22Rv1 (cell line): ENCODE measurements around the gene MAPK13.
A peak's percentile ranks its signal among the peaks of the same experiment; 100 is the strongest.

Source experiments
- H3K27ac ChIP-seq: fragments of 450-650 bp; 2 replicates; pipeline ENCODE4 v1.5.1; 2017
- ZFX ChIP-seq: fragments of 450-650 bp; IDR thresholded peaks from 2 replicates; pipeline ENCODE4 v1.6.1; 2017; ENCODE audit warnings: antibody characterized with exemption, borderline replicate concordance
- TF ChIP-seq, protein P1 (sequence below): fragments of 450-650 bp; IDR thresholded peaks from 2 replicates; pipeline ENCODE4 v1.5.1; 2017; ENCODE audit warnings: mild to moderate bottlenecking

MAPK13 gene

DNA sequence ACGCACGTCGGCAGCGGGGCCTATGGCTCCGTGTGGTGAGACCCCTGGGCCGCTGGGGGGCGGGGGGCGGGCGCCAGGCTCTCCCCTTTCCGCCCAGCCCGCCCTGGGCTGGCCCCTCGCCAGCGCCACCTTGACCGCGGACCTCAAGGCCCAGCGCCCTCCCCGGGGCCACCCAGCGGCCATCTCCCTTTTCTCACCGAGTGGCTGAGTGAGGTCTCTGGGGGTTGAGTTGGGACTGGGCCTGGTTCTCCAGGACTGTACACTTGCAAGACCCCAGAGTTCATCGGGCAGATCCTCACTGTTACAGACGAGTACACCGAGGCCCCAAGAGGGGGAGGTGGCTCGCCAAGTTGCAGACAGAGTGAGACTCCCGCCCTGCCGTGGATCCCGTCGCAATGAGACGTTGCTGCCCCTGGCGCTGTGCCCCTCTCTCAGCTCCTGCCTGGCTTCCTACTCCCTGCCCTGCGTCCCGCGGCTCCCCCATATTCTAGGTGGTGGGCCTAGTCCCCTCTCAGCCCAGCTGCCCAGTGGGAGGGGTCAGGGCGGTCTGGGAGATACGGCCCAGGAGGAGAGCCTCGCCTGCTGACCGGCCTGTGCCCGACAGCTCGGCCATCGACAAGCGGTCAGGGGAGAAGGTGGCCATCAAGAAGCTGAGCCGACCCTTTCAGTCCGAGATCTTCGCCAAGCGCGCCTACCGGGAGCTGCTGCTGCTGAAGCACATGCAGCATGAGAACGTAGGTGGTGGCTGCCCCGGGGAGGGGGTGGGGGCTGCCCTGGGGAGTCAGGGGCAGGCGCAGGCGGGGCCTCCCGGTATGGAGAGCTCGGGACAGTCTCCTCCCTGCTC lies 576 bp downstream of the MAPK13 start:
- TF ChIP-seq, protein P1, sequence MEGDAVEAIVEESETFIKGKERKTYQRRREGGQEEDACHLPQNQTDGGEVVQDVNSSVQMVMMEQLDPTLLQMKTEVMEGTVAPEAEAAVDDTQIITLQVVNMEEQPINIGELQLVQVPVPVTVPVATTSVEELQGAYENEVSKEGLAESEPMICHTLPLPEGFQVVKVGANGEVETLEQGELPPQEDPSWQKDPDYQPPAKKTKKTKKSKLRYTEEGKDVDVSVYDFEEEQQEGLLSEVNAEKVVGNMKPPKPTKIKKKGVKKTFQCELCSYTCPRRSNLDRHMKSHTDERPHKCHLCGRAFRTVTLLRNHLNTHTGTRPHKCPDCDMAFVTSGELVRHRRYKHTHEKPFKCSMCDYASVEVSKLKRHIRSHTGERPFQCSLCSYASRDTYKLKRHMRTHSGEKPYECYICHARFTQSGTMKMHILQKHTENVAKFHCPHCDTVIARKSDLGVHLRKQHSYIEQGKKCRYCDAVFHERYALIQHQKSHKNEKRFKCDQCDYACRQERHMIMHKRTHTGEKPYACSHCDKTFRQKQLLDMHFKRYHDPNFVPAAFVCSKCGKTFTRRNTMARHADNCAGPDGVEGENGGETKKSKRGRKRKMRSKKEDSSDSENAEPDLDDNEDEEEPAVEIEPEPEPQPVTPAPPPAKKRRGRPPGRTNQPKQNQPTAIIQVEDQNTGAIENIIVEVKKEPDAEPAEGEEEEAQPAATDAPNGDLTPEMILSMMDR, result peak; percentile 23
- TF ChIP-seq ZFX, result no peak
- H3K27ac ChIP-seq, result peak overlapping the region; percentile 64

DNA sequence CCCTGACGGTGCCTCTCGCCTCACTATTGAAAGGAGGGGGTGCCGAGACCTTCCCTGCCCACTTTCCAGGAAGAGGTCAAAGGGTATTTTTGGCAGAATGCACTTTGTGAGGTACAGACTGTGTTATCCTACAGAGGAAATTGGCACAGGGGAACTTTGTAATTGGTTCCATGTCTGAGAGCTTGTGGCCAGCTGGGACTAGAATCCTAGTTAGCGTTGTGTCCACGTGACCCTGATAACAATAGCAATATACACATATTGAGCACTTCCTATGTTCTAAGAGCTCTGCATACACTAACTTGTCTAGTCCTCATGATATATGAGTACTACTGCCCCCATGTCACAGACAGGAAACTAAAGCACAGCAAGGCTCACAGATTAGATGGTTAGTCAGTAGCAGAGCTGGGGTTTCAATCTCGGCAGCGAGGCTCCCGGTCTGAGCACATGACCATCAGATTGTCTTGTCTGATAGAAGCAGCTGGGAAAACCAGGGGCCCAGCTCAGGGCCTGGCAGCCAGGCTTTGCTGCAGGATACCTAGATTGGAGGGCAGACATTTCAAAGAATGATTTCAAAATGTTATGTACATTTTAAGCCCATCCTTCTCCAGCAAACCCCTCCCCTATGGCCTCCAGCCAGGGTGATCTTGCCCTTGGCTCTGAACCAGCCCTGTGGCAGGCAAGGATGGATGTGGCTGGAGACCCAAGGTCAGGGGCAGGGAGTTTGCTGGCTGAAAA lies 1.4 kb downstream of the MAPK13 start:
- no peak for TF ChIP-seq ZFX
- TF ChIP-seq, protein P1, result no peak
- H3K27ac ChIP-seq, result peak overlapping the region; percentile 64

DNA sequence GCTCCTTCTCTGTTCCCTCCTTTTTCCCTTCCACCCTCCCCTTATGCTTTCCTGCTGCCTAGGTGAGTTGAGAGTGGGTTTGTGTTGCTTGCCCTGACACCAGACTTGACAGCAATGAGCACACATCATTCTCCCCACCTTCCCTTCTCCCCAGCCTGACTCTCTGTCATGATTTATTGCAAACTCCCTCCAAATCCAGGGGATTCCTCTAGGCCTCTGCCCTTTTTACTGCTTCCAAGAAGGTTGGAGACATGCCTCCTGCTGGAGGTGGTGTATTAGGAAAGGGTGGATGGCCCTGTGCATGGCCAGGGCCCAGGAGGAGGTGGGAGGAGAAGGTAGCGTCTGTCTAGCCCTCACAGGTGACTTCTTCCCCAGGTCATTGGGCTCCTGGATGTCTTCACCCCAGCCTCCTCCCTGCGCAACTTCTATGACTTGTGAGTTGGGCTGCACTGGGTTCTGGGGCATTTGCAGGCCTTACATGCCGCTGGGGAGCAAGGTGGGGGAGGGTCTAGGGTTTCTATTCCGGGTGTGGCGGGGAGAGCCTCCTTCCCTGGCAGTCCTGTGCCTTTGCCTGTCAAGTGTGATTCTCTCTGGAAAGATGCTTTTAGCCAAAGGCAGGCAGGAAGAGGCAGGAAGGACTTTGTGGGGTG lies 2.1 kb downstream of the MAPK13 start:
- TF ChIP-seq ZFX, result no peak

DNA sequence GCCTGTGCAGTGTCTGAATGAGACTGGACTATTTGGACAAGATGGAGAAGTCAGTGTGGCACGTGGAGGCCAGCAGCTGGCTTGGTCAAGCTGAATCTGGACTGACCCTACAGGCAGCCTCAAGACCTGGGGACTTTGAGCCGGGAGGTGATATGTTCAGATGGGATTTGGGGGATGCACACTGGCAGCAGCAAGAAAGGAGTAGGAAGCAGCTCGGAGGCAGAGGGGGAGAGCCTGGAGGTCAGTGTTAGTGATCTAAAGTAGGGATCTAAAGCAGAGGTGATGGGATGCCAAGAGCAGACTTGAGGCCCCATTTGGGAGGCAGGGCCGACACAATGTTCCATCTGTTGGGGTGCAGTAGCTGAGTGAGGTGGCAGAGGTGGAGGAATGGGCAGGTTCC lies 2.8 kb downstream of the MAPK13 start:
- H3K27ac ChIP-seq, result no peak overlapping the region

More for the DNA sequence above, 2.1 kb downstream of the MAPK13 start:
- H3K27ac ChIP-seq, result peak overlapping the region; percentile 64

DNA sequence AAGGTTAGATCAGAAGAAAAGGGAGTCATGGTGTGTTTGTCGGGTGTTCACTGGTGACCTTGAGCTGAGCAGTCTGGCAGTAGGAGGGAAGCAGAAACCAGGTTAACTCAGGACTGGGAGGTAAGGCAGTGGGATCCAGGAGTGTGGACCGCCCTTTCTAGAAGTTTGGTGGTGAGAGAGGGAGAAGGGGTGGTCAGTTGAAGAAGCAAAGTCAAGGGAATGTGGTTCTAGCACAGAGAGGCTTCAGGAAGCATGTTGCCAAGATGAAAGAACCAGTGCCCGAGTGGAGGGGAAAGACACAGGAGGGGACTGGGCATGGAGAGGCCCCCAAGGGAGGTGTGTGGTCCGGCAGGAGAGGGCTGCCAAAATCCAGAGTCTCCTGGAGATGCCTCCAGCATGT lies 3.6 kb downstream of the MAPK13 start:
- TF ChIP-seq ZFX, result no peak
- TF ChIP-seq, protein P1, result no peak
- no peak overlapping the region for H3K27ac ChIP-seq

More for the DNA sequence above, 2.8 kb downstream of the MAPK13 start:
- TF ChIP-seq, protein P1, result no peak
- TF ChIP-seq ZFX, result no peak

DNA sequence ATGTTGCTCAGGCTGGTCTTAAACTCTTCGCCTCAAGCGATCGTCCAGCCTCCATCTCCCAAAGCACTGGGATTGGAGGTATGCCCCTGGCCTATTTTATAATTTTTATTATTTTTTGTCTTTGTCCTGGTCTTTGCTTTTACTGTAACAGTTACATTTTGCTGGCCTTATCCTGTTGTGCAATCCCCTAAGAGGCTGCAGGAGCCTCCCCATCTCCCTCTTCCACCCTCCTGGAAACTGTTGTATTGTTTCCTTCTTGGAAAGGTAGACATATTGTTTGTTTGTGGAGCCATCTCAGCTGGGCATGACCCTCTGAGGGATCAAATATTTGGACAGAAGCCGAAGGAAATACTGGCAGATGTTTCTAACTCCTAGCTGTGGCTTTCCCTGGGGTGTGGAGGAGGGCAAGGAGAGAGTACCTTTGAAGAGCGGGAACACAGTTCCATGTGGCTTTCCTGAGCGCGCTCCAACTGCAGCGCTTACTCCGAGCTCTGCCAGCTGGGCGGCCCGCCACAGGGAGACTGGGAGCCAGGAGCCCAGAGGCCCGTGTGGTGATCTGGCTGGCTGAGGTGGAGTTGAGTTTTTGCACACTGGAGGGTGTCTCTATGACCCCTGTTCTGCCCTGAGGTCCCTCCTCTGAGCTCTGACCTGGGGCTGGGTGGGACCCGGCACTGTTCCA lies 4.9 kb downstream of the MAPK13 start:
- TF ChIP-seq, protein P1, result no peak
- TF ChIP-seq ZFX, result no peak
- no peak overlapping the region for H3K27ac ChIP-seq

DNA sequence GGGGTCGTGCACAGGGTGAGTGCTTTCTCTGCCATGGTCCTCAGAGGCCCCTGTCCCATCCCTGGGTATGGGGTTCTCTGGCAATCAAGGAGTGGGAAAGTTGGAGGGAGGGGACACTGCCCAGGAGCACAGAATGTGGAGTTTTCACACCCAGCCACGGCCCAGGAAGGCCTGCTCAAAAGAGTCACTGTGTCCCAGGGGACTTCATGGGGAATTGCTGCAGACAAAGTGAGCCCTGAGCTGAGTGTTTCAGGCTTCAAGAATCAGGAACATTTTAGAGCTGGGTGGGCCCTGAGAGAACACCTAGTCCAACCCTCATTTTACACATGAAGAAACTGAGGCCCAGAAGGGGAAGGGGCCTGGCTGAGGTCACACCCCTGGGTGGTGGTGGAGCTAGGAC lies 5.7 kb downstream of the MAPK13 start:
- no peak overlapping the region for H3K27ac ChIP-seq
- no peak for TF ChIP-seq ZFX
- TF ChIP-seq, protein P1, result no peak
